Smooth muscle cell (in vitro differentiated cells): ENCODE data around the gene NFU1. TPM values are rescaled to one million over a fixed set of nuclear protein-coding genes. Genes with fewer than 3 reads are reported as not detected.
A peak's percentile ranks its signal among the peaks of the same experiment; 100 is the strongest.

ENCODE experiments used
- DNase-seq: peaks from one replicate; lab custom pipeline; 2025; ENCODE audit not compliant: unreplicated experiment; lab: John Stamatoyannopoulos, UW
- H2AFZ ChIP-seq: fragments of 200-600 bp; sonication (generic); 2 replicates; pipeline ENCODE4 v1.6.0; 2016; ENCODE audit warnings: antibody characterized with exemption, low read depth, mild to moderate bottlenecking
- H3F3A ChIP-seq: fragments of 200-600 bp; sonication (generic); 2 replicates; pipeline ENCODE4 v1.6.0; 2017; ENCODE audit warnings: antibody characterized with exemption, low read depth
- H3K27ac ChIP-seq: fragments of 200-600 bp; sonication (generic); 2 replicates; pipeline ENCODE4 v1.5.1; 2016; ENCODE audit warnings: low read depth, mild to moderate bottlenecking
- H3K27me3 ChIP-seq: fragments of 200-600 bp; sonication (generic); 2 replicates; pipeline ENCODE4 v1.6.1; 2016; ENCODE audit warnings: low read depth, mild to moderate bottlenecking
- H3K36me3 ChIP-seq: fragments of 200-600 bp; sonication (generic); 2 replicates; pipeline ENCODE4 v1.5.1; 2016; ENCODE audit warnings: low read depth
- H3K4me1 ChIP-seq: fragments of 200-600 bp; sonication (generic); 2 replicates; pipeline ENCODE4 v1.5.1; 2016; ENCODE audit warnings: low read depth
- H3K4me2 ChIP-seq: fragments of 200-600 bp; sonication (generic); 2 replicates; pipeline ENCODE4 v1.6.0; 2016; ENCODE audit warnings: mild to moderate bottlenecking
- H3K4me3 ChIP-seq: fragments of 200-600 bp; sonication (generic); 2 replicates; pipeline ENCODE4 v1.5.1; 2016; ENCODE audit warnings: mild to moderate bottlenecking
- H3K79me2 ChIP-seq: fragments of 200-600 bp; sonication (generic); 2 replicates; pipeline ENCODE4 v1.6.0; 2016; ENCODE audit warnings: low read depth, mild to moderate bottlenecking
- H3K9ac ChIP-seq: fragments of 200-600 bp; sonication (generic); 2 replicates; pipeline ENCODE4 v1.6.0; 2016; ENCODE audit warnings: low read depth
- H3K9me3 ChIP-seq: fragments of 200-600 bp; sonication (generic); replicated peaks from 2 replicates; pipeline ENCODE4 v1.5.1; 2016; ENCODE audit warnings: low read depth
- H4K20me1 ChIP-seq: fragments of 200-600 bp; sonication (generic); 2 replicates; pipeline ENCODE4 v1.6.0; 2016; ENCODE audit warnings: low read depth
- WGBS: methylation state at CpG from one replicate; pipeline ENCODE4 v1.1.7; 2016; ENCODE audit warnings: low lambda C conversion rate; 5-methylcytosine and 5-hydroxymethylcytosine counted together
- polyA plus RNA-seq: library from polyadenylated mRNA; unstranded; fragments of >200 nt; fragmentation: Nextera tagmentation; extraction: Ambion mirVana; gene quantifications from 2 replicates; pipeline ENCODE4 v1.2.1, GENCODE V29; 2016
- total RNA-seq: library from RNA; depleted of rRNA; stranded (reverse); fragments of >200 nt; gene quantifications from 2 replicates; pipeline ENCODE4 v1.2.3, GENCODE V29; 2014
- TF ChIP-seq, protein P1 (sequence below): fragments of 200-600 bp; sonication (generic); IDR thresholded peaks from 2 replicates; pipeline ENCODE4 v1.5.1; 2017; ENCODE audit warnings: borderline replicate concordance, mild to moderate bottlenecking, antibody characterized with exemption; ENCODE audit not compliant: insufficient read depth, poor library complexity, severe bottlenecking

Gene NFU1
- total and polyA plus RNA-seq, 2 experiments from 2014 or later = 43.0 to 62.0 TPM

DNA sequence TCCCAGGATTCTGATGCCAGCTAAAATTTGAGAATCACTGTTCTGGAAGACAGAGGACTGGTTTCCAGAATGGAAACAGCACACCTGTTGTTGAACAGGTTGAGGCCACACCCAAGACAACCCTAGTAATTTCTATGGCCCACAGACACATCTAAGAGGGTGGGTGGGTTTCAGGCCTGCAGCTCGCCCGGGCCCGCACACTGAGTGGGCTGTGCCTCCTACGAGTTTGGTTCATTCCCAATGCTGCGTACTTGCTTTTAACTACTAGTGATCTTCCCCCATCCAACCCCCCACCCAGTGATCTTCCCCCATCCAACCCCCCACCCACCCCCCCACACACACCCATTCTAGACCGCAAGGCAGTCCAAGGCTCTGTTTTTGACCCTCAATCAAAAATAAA lies 1.3 kb upstream of the NFU1 start:
- peaks cover 27% of the 10 kb centered on the region for H3K79me2 ChIP-seq
- DNase-seq = no peak
- no peaks in the 10 kb centered on the region for H3K36me3 ChIP-seq
- no peaks in the 10 kb centered on the region for H3K27me3 ChIP-seq
- H3F3A ChIP-seq = peaks cover 6% of the 10 kb centered on the region
- TF ChIP-seq, protein P1, sequence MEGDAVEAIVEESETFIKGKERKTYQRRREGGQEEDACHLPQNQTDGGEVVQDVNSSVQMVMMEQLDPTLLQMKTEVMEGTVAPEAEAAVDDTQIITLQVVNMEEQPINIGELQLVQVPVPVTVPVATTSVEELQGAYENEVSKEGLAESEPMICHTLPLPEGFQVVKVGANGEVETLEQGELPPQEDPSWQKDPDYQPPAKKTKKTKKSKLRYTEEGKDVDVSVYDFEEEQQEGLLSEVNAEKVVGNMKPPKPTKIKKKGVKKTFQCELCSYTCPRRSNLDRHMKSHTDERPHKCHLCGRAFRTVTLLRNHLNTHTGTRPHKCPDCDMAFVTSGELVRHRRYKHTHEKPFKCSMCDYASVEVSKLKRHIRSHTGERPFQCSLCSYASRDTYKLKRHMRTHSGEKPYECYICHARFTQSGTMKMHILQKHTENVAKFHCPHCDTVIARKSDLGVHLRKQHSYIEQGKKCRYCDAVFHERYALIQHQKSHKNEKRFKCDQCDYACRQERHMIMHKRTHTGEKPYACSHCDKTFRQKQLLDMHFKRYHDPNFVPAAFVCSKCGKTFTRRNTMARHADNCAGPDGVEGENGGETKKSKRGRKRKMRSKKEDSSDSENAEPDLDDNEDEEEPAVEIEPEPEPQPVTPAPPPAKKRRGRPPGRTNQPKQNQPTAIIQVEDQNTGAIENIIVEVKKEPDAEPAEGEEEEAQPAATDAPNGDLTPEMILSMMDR = no peak
- H2AFZ ChIP-seq = no peak overlapping the region
- no peaks in the 10 kb centered on the region for H3K9me3 ChIP-seq
- 97% methylated on average over 6 of the region's 6 CpGs for WGBS
- H3K4me3 ChIP-seq = no peak overlapping the region
- H3K4me2 ChIP-seq = no peak overlapping the region
- peaks cover 11% of the 10 kb centered on the region for H3K4me1 ChIP-seq
- no peak overlapping the region for H3K9ac ChIP-seq
- H3K27ac ChIP-seq = peak overlapping the region; percentile 91
- no peaks in the 10 kb centered on the region for H4K20me1 ChIP-seq

GRCh38 chr2:69437751-69438154 lies 518 bp upstream of the NFU1 start:
- Histone ChIP-seq H3K4me2 (peak overlapping the region; percentile 91), H3K9ac (peak overlapping the region; percentile 81), H4K20me1 (no peaks in the 10 kb centered on the region), H3K4me1 (peaks cover 11% of the 10 kb centered on the region), H3K36me3 (no peaks in the 10 kb centered on the region), H2AFZ (peak overlapping the region; percentile 64), H3K4me3 (peak overlapping the region; percentile 74), H3K27ac (peak overlapping the region; percentile 91), H3F3A (peaks cover 6% of the 10 kb centered on the region), H3K9me3 (no peaks in the 10 kb centered on the region), H3K79me2 (peaks cover 32% of the 10 kb centered on the region), H3K27me3 (no peaks in the 10 kb centered on the region)
- no peak for DNase-seq
- 81% methylated on average over 7 of the region's 7 CpGs for WGBS
- TF ChIP-seq, protein P1 = no peak

- no peak for DNase-seq
- Histone ChIP-seq H2AFZ (peak overlapping the region; percentile 58), H3K79me2 (peaks cover 37% of the 10 kb centered on the region)
Observed at GRCh38 chr2:69436596-69436937, 668 bp downstream of the NFU1 start.

GRCh38 chr2:69434753-69435152 lies 2.5 kb downstream of the NFU1 start:
- H3K27ac ChIP-seq = no peak overlapping the region
- 88% methylated on average over 5 of the region's 5 CpGs for WGBS
- H3F3A ChIP-seq = peaks cover 6% of the 10 kb centered on the region
- no peak overlapping the region for H3K9ac ChIP-seq
- H3K36me3 ChIP-seq = no peaks in the 10 kb centered on the region
- DNase-seq = no peak
- H3K27me3 ChIP-seq = no peaks in the 10 kb centered on the region
- peaks cover 37% of the 10 kb centered on the region for H3K79me2 ChIP-seq
- H3K4me1 ChIP-seq = peaks cover 11% of the 10 kb centered on the region
- no peaks in the 10 kb centered on the region for H3K9me3 ChIP-seq
- H3K4me2 ChIP-seq = no peak overlapping the region
- TF ChIP-seq, protein P1 = no peak
- no peak overlapping the region for H2AFZ ChIP-seq
- no peaks in the 10 kb centered on the region for H4K20me1 ChIP-seq
- H3K4me3 ChIP-seq = no peak overlapping the region

More at GRCh38 chr2:69436596-69436937, 668 bp downstream of the NFU1 start:
- peak overlapping the region; percentile 91 for H3K4me2 ChIP-seq
- H3K27ac ChIP-seq = peak overlapping the region; percentile 91
- whole genome bisulfite sequencing = 7% methylated on average over 5 of the region's 5 CpGs
- H3K9ac ChIP-seq = peak overlapping the region; percentile 81
- peaks cover 11% of the 10 kb centered on the region for H3K4me1 ChIP-seq
- H3K27me3 ChIP-seq = no peaks in the 10 kb centered on the region
- TF ChIP-seq, protein P1 = no peak
- no peaks in the 10 kb centered on the region for H3K9me3 ChIP-seq
- H3F3A ChIP-seq = peaks cover 6% of the 10 kb centered on the region
- peak overlapping the region; percentile 74 for H3K4me3 ChIP-seq
- H3K36me3 ChIP-seq = no peaks in the 10 kb centered on the region
- no peaks in the 10 kb centered on the region for H4K20me1 ChIP-seq
